ENCODE data around the gene BCL2L11.

GRCh38 chr2:111191877-111192276 is 71.2 kb downstream of the BCL2L11 start:
- TF ChIP-seq POLR2A (IDR thresholded peaks at IDR 0.05) (no peak), CTCF (IDR thresholded peaks at IDR 0.05) (no peak)

All from sigmoid colon (tissue), 3 donors.